ENCODE data around the gene RIN2. TPM values are rescaled to one million over a fixed set of nuclear protein-coding genes. Genes with fewer than 3 reads are reported as not detected.

The RIN2 gene
- total RNA-seq, 1 donor from 2014 or later: 74.1 TPM

DNA sequence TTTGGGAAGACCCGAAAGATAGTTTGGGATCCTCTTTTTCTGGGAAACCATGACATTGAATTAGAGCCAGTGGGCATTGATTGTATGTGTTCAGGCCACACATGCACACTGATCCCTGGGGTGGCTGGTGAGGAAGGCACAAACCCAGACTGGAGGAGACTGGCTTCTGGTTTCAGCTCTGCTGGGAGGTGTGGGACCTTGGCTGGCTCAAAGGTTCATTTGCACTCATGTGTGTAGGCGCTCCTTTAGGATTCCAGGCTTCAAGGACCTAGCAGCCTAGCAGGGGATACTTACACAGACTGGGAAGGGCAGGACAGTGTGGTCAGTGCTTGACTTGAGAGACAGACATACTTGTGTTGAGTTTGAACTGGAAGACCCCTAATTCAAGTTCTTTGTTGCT is 7.2 kb downstream of the RIN2 start:
- no peak for DNase-seq (ENCODE audit: low spot score)

DNA sequence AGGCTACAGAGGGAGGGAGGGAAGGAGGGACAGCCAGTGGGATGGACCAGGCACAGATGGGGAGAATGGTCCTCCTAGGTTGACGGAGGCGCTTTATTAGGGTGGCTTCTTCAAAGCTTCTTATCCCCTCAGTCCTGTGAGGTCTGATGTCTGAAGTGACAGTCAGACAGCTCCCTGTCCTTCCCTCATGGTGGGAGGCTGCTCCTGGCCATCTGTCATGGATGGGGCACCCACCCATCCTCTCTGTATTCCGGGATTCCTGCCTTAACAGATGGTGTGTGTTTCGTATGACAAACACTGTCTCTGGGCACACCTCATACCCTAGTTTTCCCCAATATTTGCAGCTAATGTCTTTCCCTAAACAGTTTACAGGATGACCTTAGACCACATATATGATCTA is 7.9 kb downstream of the RIN2 start:
- no peak for DNase-seq (ENCODE audit: low spot score)

DNA sequence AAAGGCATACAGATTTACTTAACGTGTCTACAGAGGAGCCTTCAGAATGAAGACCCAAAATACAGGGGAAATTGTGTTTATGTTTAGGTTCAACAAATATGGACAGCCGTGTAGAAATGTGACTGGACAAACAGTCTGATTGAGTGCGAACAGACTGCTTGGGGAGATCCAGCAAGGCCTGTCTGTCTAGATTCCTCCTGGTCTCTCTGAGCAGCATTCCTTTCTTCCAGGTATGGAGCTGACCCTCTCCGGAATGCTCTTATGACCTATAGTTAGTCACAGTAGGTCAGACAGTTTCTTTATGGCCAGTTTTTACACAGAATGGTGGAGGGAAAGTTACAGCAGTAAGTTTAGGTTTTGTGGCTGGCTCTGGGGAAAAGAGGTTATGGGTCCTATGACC is 9.0 kb downstream of the RIN2 start:
- no peak for DNase-seq (ENCODE audit: low spot score)

DNA sequence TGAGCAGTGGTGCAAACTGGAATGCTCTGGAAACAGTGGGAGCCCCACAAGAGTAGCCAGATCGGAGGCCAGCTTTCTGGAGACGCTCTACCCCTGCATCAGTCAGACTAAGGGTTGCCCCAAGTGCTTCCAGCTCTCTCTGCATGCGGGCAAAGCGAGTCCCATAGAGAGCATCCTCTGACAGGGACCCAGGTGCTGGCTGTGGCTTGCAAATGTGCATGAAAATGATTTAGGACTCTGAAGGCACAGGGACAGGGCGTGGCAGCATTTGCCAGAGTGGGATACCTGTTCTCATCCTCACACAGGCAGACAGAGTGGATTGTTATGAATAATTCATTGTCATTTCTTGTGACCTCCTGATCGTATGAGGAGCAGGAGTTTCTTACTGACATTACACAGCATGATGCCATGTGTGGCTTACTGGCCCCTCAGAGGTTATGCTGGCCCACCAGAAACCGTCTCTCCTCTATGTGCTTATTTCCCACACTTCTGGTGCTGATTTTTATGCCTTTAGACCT is 10.3 kb downstream of the RIN2 start:
- DNase-seq (ENCODE audit: low spot score): no peak

DNA sequence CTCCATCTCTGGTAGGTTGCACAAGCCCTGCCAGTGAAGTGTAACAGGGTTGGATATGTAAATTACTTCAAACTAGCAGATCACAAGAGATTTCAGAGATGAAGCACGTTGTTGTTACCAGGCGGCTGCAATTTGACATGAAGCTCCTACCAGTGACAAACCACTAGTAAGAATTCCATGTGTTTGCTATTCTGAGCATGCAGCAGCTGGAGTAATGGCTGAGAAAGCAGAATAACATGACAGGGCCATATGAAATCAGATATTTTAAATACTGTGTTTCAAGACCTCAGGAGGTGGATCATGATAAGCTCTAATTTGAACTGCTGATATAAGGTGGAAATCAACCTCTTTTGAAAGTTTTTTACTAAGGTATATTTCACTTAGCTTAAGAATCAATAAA is 11.4 kb downstream of the RIN2 start:
- no peak for DNase-seq (ENCODE audit: low spot score)

DNA sequence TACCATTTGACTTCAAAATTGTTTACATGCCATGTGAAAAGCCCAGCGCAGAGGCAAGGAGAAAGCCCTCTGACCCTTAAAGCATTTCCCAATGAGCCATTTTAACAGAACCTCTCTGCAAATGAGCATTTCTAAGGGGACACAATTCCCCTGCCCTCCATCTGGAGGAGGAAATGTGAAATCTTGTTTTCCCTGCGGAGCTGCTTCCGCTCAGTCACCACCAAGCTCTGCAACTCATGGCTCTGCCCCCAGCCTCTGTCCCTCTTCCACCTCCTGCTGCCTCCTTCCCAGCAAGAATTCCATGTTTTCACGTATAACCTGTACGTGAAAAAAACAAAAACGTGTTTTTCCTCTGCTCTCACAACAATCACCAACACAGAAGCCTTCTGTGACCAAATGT is 12.3 kb downstream of the RIN2 start:
- DNase-seq (ENCODE audit: low spot score): no peak

DNA sequence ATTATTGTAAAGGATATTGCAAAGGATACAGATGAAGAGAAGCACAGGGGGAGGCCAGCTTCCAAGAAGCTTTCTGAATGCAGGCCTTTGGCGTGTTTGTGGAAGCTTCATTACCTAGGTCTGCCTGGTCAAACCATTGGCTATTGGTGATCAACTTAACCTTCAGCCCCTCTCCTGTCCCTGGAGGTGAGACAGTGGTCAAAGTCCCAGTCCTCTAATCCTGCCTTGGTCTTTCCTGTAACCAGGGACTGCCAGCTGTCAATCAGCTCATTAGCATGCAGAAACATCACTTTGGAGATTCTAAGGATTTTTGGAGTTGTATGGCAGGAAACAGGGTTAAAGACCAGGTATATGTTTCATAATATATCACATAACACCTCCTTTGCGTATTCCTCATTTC is 13.0 kb downstream of the RIN2 start:
- no peak for DNase-seq (ENCODE audit: low spot score)

DNA sequence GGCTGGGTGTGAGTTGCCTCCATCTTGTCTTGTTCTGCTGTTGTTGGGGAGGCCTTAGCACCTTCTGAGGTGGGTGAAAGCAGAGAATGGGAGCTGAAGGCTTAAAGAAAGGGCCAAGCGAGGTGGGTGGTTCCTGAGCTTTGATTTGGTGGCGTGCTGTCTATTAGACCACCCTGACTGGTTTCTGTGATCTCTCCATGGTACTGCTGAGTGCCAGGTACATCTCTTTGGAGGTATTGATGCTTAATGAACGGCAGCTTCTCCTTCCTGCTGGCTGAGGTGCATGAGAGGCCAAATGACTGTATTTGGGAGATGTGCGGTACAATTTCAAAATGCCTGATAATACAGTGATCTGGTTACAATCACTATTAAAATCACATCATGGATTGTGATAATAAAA is 15.4 kb downstream of the RIN2 start:
- DNase-seq (ENCODE audit: low spot score): no peak

DNA sequence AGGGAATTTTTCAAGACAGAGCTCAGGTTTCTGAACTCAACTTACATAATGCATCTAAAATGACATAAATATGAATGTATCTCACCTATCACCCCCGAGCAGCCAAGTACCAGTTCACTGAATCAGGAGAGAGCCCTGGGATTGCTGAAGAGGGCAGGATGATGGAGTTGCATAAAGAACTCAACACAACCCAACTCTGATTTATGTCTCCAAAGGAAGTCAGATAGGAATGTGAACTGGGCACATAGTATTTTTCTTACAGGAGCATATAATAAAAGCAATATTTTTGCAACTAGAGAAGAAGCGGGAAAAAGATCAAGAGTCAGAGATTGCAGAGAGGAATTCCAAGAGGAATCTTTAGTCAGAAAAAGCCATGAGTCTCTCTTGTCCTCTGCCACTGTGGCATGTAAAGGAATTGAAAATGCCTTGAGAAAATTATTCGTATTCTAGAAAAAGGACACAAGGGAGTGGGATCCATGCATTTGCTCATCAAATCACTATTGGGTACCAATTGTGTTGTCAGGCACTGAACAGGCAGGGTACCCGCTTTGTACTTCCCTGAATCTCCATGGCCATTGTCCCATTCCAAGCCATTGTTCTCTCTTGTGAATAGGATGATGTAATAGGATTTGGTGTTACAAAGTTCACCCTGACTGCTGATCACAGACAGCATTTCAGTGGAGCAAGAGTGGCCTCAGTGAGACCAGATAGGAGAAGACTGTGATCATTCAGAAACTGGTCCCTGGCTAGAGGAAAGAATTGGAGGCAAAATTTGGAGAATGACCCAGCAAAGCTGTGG is 16.3 kb downstream of the RIN2 start:
- no peak for DNase-seq (ENCODE audit: low spot score)

DNA sequence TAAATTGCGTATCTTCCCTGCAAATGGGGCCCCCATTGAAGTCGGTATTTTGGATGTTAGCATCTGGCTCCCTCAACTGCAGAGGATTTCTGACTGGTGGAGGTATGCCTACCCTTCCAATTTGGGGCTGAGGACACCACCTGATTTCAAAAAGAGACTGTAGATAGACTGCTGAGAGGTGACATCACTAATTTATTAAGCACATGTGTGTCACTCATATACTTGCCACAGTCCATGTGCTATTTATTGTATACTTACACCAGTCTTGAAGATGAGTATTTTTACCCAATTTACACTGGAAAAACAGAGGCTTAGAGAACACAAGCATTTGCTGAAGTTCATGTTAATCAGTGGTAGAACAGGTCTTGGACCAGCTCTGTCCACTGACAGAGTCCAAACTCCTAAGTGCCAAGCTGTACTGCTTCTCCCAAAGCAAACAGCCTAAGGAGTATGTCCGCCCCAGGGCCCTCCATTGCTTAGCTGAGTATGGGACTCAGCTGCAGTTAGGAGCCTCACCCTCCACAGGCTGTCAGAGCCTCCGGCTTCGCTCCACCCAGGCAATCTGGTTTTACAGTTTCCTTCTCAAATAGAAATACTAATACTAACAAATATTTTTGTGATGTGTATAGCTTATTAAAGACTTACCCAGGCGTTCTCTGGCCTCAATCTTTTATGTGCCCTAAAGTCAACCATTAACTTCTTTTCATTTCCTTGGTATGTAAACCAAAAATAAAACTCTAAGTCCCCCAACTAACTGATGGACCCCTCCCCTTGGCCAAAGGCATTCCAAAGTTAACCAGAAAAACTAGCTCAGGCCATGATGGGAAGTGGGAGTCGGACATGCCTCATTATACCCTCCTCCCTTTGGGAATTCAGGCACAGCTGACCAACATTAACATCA is 17.5 kb downstream of the RIN2 start:
- no peak for DNase-seq (ENCODE audit: low spot score)

DNA sequence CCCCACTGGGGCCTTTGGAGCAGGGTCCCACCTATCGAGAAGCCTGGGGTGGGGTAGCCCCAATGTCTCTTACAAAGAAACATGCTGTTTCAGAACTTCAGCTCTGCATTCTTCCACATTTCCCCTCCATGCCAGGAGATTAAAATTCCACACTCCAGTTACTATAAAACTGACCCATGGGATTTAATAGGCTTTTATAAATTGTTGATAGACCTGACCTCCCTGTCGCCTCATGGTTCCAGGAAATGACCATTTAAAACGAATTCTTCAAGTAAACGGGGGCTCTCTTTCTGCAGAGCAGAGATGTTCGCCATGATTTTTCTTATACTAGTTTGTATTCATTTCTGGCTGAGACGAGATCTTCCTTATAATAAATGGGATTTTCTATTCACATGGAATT is 19.3 kb downstream of the RIN2 start:
- DNase-seq (ENCODE audit: low spot score): no peak

DNA sequence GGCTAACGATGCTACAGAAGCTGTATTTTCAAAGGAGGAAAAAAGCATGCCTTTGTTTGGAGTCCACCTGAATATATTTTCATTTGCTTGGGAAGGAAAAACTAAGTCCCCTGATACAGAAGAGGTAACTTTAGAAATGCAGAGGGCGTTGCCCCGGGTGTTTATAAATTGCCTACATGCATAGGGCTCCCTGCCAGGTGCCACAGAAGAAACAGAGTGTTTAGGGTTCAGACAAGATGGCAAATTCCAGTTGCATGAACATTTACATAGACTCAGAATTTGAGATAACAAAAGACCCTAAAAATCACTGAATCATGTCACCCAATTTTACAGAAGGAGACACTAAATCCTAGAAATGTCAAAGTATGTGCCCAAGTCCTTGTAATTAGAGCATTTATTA is 19.9 kb downstream of the RIN2 start:
- DNase-seq (ENCODE audit: low spot score): no peak

DNA sequence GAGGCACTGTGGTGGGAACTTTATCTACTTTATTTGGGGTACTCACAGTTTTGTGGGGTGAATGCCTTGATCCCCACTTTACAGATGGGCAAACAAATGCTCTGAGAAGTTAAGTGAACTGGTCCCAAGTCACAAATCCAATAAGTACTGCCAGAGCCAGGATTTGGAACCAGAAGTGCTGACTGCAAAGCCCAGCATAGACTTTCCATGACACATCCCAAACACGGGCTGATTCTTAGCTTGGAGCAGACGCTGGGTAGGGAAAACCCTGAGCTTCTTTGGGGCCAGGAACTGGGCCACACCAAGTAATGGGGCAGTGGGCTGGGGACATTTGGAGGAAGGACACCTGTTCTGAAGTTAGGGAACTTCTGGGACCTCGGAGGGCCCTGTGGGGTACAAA is 20.3 kb downstream of the RIN2 start:
- no peak for DNase-seq (ENCODE audit: low spot score)

DNA sequence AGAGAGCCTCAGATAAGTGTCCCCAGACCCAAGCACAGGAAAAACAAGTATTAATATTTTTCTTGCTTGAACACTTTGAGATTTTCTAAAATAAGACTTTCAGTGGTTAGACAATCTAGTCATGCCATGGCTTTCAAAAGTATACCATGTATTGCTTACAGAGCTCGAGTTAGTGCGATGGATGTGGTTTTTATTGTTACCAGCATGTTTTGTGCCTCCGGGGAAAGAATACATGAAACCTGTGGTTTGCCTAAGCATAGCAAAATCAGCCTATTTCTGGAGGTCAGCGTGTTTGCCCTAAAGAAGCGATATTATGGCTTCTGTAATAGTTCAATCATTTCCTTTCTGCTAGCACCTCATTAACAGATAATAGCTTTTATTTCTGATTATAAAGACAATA is 21.6 kb downstream of the RIN2 start:
- DNase-seq (ENCODE audit: low spot score): no peak

DNA sequence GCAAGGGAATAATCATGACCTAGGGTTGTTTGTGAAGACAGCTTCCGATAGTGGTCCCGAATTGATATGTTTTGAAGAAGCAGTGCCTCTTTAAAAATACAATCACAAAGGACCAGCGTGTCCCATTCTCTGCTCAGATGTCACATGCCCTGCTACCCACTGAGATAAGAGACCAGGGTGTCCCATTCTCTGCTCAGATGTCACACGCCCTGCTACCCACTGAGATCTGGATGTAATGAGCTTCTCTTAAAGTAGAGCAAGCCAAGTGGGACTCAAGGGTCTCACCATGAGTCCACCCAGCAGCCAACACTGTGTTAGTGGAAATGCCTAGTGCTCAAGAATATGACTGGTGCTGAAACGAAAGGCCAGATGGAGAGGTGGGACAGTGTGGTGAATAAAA is 22.2 kb downstream of the RIN2 start:
- DNase-seq (ENCODE audit: low spot score): no peak

DNA sequence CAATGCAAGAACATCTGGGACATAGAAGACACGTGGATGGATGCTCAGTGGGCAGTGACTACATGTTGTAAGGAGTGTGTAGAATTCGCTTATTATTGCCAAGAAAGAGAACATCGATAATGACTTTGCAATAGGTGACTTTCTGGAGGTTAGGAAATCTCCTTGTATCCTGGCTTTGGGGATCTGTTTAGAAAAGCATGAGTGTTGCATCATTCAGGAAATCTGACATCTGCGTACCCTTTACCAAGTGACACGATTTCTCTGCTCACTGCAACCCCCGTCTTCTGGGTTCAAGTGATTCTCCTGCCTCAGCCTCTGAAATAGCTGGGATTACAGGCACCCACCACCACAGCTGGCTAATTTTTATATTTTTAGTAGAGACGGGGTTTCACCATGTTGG is 23.2 kb downstream of the RIN2 start:
- no peak for DNase-seq (ENCODE audit: low spot score)

DNA sequence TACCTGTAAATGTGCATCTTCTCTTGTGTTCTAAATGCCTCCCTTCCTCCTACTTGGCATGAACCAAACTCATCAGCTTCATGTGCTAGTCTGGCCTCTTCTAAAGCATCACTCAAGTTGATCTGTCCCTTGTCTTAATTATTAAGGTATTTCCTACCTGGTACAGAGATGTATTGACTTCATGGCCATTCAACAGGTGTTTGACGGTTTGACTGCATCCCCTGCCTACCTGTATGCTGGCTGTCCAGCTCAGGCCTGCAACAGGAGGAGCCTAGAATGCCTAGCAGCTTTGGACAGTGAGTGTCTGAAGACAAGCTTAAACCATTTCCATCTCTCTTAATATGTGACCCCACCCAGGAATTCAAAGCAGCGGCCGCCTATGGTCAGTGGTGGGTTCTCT is 24.6 kb downstream of the RIN2 start:
- DNase-seq (ENCODE audit: low spot score): no peak

DNA sequence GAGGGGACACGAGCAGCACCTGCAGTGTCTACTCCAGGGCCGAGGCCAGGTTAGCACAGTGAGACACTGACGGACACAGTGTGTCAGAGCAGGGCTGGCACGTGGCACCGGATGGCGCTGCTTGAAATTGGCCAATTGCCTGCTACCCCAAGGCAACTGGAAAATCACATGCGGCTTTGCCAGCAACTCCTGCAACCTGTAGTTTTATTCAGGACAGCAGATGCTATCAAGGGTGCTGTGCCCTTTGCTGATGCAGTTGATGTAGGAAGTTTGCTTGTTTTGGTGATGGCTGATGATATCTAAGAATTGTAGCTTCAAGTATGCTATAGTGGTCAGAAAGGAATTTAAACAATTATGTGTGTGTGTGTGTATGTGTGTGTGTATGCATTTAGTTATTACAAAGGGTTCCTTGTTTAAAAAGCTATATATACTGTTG is 25.9 kb downstream of the RIN2 start:
- no peak for DNase-seq (ENCODE audit: low spot score)

DNA sequence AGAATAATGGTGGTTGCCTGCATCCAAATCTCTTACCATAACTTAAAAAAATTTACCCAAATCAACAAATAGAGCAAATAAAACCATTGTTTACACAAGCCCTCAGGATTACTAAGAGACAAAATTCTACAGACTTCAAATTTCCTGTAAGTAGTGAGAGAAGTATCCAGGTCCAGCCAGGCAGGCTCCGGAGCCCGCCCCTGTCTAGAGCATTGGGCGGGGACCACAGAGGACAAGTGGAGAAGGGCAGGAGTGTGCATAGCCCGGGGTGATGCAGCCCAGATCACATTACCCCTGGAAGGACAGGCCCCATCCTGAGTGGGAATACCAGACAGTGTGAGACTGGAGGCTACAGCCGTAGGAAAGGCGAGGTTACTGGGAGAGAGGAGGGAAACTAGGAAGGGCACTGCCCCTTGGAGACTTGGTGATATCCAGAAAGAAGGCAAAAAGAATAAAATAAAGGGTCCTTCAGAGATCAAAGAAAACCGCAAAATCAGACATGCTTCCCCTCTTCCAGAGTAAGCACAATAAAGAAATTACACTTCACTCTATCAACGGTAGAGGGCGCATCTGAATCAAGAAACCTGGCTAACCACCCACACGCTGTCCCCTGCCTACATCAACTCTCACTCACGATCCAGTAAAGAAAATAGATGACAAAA is 26.6 kb downstream of the RIN2 start:
- no peak for DNase-seq (ENCODE audit: low spot score)

DNA sequence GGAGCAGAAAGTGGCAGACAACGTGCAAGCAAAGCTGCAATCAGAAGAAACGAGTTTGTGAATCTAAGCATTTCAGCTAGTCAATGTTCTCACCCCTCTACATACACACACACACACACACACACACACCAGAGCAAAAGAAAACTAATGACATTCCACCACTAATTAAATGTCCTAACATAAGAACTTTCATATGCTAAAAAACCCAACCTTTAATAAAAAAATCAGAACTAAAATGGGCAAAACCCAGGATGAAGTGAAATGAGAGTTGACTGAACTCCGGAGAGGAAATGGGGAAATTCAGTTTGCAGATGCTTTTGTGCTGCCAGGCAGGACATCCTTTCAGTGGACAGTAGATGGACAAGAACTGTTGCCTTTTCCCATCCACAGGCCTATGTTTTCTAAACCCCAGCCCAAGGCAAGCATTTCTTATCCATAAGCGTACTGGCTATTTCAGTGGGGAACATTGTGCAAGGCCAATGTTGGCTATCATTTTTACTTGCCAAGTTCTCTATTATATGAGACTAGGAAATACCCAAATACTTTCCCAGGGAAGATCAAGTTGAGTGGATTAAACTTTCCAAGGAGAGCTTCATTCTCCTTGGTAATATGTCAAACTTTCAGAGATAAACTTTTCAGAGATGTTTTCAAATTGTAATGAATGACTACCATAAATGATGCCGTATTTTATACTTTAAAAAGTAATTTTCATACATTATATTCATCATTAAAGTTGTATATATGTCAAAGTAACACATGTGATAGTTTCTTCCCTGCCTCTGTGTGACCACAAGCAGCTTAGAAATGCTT is 27.3 kb downstream of the RIN2 start:
- DNase-seq (ENCODE audit: low spot score): no peak

DNA sequence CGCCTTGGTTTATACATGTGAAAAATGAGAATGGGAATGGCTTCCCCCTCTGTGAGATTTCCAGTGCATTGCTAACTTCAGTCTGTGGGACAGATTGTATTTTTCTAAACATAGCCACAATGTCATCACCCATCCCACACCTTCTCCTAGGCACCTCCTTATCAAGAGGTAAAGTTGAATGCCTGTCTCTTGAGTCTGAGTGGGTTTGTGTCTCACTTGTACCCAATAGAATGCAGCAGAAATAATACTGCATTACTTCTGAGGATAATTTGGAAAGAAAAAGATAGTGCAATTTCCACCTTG is 27.9 kb downstream of the RIN2 start:
- no peak for DNase-seq (ENCODE audit: low spot score)
